SKM-1 treated with dmso at 0.1 percent for 144 hours (cell line): ENCODE results near the gene STMN3.
"Not testable (repeated sequence)": the region's sequence is repeated elsewhere in the genome, so short reads cannot be mapped to it uniquely, and the experiment has no call there.

Experiments
- DNase-seq: peaks from one replicate; lab custom pipeline; 2025; ENCODE audit not compliant: unreplicated experiment; lab: John Stamatoyannopoulos, UW

Gene STMN3

DNA sequence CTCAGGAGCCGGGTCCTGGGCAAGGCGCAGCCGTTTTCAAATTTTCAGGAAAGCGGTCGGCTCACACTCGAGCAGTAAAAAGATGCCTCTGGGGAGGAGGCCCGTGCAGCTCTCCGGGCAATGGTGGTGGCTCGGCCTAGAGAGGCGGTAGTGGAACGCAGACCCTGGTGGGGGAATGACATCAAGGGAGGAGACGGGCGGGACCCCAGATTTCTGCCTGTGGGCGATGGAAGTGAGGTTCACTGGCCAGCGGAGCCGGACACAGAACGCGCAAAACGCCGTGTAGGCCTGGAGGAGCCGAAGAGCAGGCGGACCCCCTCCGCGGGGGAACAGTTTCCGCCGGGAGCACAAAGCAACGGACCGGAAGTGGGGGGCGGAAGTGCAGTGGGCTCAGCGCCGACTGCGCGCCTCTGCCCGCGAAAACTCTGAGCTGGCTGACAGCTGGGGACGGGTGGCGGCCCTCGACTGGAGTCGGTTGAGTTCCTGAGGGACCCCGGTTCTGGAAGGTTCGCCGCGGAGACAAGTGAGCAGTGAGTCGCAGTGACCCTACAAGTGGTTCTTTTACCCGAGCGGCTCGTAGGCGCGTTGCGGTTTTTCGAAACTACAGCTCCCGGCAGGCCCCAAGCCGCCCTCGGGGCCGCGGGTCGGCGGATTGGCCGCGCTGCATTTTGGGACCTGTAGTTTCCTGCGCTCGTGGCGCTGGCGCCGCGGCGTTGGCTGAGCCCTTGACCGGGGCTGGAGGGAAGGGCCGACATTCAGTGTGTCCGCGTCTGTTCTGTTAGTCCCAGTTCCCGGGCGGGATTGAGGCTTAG lies 4.9 kb upstream of the STMN3 start, which contains the start of gene RTEL1:
TSS of gene RTEL1 (plus strand) at position 376 of the 812 bp plus-strand sequence. CDS start 1,091 bp downstream, outside the sequence.
- DNase-seq: peak; percentile 86

DNA sequence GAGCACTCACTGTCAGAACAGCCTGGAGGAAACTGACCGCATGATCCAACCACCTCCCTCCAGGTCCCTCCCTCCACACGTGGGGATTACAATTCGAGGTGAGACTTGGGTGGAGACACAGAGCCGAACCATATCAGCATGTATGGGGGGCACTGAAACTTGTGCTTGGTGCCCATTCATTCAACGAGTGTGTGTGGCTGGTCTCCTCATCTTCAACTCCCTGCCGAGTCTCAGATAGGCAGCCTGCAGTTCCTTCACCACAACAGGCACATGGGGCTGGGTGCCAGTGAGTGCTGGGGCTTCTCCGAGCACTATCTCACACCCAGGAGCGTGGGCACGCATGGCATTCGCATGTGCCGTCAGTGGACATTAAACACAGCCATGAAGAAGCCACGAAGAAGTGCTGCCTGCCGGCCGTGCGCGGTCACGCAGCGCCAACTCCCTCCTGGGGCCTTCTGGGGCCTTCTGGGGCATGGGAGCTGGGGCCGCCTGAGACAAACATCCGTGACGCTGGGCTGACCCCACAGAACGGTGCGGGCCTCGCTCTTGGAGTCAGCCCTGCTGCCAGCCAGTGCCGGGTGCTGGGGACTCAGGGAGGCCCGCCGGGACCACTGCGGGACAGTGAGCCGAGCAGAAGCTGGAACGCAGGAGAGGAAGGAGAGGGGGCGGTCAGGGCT lies 4.2 kb upstream of the STMN3 start:
- DNase-seq: no peak

DNA sequence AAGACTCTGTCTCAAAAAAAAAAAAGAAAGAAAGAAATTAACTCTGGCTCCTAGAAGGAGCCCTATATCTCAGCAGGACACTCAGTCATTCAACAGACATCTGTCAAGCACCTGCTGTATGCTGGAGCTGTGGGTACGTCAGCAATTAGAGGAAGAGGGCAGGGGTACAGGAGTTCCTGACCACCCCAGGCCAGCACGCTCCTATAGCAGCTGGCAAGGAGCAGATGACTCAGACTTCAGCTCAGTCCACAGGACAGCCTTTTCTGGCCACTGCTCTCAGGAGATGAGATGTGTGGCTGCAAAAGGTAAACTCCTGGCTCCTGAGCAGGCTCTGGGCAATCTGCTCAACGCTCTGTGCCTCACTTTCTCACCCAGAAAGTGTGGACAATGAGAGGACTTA lies 3.2 kb upstream of the STMN3 start:
- no peak for DNase-seq

DNA sequence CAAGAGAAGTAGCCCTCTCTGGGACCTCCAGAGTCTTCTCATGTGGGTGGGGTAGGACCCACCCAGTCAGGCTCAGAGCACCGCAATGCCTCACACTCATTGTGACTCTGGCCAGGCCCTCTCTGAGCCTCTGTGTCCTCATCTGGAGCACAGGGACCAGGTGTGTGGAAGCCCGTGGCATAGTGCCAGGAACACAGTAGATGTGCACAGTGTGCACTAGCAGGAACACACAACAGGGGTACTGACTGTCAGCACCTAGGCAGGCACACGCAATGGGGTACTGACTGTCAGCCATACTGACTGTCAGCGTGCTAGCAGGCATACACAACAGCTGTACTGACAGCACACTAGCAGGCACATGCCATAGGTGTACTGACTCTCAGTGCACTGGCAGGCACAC lies 2.0 kb upstream of the STMN3 start:
- DNase-seq: no peak

DNA sequence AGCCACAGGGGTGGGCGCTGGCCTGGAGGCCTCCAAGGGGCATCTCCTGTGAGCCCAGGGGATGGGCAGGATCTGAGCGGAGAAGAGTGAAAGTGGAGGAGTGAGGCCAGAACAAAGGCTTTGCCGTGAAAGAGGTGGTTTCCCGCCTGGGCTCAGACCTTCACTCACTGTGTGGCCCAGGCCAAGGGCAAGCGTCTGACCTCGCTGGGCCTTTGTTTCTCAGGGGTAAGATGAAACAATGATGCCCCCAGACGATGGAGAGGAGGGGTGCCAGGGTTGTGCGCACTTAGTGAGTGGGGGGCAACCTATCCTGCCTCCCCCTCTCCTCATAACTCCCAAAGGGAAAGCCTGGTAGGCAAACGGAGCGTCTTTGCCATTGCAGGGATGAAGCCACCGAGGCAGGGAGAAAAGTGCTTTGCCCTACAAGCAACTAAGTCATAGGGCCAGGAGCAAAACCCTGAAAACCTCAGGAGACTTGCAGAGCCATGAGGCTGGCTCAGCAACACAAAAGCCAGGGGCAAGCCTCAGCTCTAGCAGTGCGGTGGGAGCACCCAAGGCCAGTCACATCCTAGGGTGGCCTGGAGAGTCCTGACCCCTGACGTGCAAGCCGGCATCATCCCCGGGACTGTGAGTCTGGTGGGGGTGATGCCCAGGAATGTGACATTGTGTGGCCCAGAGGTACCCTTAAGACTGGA lies 897 bp upstream of the STMN3 start:
- DNase-seq: no peak

DNA sequence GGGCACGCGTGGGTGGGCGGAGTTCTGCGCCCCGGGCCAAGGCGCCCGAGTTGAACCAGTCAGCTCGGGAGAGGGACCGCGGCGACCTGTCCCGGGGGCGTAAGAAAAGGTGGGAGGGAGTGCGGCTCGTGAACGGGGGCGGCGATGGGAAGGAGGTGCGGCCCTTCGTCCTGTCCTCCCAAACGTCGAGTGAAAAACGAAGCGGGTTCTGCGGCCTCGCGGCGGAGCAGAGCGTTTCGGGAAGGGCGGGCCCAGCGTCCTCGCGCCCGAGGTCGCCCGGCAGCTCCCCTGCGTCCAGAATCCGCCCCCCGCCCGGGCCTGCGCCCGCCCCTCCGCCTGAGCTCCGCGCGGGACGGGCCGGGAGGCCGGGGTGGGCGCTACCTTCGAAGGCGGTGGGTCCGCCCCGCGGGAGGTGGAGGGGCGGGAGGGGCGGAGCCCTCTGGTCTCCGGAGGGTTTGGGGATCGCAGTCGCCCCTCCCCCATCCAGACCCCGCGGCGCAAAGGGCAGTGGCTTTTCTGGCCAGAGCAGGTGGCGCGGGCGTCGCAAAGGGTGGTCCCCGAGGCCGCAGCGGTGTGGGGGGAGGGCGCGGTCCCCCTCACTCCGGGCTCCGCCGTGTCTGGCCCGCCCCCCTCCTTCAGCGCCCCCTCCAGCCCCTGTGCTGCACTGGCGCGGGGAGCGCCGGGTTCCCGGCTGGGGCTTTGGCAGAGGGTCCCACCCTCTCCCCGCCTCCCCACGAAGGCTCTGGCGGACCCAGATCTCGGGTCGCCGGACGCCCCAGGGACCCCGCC lies 838 bp downstream of the STMN3 start:
- no peak for DNase-seq

DNA sequence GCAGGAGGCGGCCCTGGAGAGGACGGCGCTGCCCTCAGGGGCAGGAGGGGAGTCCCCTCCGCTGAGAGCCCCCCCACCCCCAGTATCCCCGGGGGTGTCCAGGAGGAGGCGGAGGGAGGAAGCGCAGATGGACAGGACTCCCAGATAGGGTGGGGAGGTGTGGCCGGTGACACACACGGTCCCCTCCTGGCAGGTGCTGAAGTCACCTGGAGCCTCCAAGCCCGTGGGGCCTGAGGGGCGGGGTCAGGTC lies 1.4 kb downstream of the STMN3 start:
- DNase-seq: no peak

DNA sequence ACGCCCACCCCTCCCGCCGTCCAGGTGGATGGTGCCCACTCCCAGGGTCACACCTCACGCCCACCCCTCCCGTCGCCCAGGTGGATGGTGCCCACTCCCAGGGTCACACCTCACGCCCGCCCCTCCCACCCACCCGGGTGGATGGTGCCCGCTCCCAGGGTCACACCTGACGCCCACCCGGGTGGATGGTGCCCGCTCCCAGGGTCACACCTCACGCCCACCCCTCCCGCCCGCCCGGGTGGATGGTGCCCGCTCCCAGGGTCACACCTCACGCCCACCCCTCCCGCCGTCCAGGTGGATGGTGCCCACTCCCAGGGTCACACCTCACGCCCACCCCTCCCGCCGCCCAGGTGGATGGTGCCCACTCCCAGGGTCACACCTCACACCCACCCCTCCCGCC lies 2.7 kb downstream of the STMN3 start:
- DNase-seq: not testable (repeated sequence)

DNA sequence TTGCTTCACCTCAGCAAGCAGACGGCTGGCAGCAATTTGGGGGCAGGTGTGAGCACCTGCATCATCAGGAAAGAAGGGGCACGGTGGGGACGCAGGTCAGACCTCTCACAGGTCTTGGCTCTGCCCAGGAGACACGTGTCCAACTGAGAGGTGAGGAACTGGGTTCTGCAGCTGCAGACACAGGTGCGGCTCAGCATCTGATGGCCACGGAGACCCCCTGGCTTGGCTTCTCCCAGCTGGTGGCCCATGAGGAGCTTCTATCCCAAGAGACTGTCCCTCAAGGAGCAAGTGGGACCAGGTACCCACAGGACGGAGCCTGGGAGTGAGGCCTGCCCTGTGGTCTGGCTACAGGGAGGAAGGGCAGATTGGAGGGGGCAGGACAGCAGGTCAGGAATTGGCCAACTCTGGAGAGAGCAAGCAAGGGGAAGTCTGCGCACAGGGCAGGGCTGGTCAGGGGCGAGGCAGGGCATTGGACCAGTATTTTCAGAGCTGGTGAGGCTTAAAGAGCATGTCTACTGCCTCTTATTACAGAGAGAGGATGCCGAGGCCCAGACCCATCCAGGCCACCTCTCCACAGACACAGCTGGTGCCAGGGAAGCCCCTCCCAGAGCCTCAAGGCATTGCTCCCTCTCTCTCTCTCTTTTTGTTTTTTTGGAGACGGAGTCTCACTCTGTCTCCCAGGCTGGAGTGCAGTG lies 4.2 kb downstream of the STMN3 start:
- DNase-seq: no peak

DNA sequence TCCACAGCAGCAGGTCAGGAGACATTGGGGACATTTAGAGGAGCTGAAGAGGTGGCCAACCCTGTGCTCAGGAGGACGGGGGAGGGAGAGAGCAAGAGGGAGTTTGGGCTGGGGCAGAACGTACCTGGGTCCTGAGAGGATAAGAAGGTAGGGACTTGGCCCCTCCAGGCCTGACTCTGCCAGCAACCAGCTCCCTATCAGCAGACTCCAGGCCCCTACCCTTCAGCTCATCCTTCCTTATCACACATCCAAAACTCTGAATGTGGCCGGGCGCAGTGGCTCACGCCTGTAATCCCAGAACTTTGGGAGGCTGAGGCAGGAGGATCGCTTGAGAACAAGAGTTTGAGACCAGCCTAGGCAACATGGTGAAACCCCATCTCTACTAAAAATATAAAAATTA lies 5.0 kb downstream of the STMN3 start:
- no peak for DNase-seq

DNA sequence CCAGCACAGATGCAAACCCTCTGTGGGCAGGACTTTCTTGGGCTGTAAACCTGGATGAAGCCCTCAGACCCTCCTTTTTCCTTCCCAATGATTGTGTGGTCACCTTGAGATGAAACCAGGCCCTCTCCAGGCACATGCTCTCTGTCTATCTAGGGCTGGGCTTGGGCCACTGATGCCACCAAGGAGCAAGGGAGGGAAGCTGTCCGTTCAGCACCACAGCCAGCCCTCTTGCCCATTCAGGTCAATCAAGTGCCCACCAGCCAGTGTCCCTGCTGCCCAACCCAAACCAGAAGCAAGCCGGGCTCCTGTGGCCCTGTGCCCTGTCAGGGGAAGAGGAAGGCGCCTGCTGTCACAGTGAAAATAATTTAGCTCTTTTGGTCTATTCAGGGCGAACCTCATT lies 8.0 kb downstream of the STMN3 start:
- DNase-seq: no peak

DNA sequence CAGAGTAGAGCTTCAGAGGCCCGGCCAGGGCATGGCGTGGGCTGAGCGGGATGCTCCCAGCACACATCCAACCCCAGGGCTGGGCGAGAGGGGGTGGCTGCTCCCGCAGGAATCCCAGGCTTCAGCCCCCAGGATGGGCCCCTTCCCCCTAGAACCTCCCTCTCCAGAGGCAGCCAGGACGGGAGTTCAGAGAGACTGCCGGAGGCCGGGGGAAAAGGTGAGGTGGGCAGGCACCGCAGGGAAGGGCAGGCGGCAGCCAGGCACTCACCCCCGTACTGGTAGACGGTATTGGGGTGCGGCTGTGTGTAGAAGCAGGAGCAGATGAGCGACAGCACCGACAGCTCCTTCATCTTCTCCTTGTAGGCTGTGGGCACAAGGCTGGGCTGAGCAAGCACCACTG lies 9.3 kb downstream of the STMN3 start:
- no peak for DNase-seq

DNA sequence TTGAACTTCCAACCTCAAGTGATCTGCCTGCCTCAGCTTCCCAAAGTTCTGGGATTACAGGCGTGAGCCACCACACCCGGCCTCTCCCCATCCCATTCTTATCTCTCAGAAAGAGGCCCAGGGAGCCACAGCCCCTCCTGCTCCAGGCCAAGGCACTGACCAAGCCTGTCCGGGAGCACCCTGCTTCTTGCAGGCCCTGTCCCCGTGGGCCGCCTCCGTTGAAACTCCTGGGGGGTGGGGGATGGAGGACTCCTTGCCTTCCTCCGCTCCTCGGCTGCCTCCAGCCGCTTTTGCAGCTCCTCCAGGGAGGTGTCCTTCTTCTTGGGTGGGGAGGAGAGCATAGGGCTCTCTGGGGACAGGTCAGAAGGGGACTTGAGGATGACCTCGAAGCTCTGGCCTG lies 9.7 kb downstream of the STMN3 start:
- DNase-seq: no peak

DNA sequence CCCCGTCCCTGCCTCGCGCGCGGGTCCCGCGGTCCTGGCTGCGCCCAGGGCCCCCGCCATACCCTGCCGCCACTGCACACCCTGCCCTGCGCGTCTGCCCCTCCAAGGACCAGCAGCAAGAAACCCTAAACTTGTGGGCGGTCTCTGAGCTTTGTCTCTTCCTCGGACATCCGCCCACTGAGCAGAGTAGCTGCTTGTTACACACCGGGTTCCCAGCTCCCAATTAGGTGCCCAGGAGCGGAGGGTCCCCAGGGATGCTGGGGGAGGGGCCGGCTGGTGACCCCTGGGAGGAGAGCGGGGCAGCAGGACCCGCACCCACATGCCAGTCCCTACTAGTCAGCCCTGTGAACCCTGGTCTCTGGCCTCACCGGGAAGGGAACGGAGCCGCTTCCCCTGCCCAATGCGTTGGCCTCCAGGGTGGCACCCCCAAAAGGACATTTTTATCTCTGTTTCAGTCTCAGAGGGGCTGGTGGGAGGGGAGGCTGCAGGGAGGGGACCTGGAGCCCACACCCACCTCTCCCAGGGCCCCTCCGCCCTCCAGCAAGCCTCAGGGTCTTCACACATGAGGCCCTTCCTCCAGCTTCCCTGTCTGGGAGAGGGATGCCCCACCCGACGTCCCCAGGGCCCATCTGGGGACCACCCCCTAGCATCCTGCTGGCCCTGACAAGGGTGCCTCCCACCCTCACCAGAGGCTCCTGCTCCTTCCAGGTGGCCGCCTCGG lies 10.5 kb downstream of the STMN3 start:
- DNase-seq: no peak

DNA sequence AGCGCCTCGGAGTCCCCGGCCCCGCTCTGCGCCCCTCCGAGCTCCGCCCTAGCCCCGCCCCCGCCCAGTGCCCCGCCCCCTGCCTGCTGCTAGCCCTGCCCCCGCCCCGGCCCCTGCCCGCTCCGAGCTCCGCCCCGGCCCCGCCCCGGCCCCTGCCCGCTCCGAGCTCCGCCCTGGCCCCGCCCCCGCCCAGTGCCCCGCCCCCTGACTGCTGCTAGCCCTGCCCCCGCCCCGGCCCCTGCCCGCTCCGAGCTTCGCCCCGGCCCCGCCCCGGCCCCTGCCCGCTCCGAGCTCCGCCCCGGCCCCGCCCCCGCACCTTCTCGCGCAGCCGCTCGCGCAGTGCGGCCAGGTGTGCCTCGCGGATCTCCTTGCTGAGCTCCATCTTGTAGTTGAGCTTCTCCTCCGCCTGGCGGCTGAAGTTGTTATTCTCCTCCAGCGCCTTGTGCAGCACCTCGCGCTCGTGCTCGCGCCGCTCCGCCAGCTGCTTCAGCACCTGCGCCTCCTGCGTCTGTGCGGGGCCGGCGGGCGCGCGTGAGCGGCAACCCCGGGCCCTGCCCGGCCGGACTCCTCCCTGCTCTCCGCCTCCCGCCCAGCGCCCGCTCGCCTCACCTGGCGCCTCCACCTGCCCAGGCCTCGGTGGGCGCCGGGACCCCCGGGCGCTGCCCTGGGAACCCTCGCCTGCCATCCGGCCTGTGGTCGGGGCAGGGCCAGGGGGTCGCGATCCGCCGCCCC lies 11.3 kb downstream of the STMN3 start:
- peak; percentile 61 for DNase-seq

DNA sequence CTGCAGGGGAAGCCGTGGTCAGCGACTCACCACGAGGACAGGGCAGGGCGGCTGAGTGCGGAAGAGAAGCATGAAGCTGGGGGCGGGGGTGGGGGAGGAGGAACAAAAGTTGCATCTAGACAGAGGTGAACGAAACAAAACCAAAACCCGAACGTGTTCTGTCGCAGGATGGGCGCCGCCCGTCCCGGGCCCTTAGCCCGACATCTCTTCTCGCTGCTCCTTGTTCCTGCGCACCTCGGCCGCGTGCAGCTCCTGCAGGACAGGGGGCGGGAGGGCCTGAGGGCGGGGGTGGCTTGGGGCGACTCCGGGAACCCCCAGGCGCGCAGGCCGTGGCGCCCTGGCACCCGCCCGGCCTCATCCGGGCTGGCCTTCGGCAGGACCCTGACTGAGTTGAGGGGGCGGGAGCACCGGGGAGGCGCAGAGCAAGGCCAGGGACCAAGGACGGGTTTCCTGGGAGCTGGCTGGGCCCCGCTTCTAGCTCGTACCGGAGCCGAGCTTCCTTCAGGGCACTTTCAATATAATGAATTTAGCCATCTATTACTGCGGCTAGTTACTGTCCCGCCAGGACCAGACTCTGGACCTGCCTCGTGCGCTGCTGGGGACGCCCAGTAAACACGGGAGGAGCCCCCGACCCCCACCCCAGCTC lies 12.0 kb downstream of the STMN3 start:
- DNase-seq: peak; percentile 28

DNA sequence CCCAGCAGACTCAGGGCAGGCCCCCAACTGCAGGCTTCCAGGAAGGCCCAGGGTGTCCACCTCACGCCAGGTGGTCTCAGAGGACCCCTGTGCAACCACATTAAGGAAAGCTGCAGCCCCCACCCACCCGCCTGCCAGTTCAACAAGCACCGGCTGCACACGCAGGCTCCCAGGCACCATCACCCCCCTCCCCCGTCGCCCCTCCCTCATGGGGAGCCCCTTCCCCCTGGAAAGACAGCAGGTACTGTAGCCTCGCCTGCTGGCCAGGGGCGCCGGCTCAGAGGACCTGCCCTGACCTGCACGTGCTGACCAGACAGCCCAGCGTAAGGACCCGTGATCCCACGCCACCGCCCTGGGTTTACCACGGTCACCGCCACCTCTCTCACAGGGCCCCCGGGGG lies 12.5 kb downstream of the STMN3 start:
- not testable (repeated sequence) for DNase-seq

DNA sequence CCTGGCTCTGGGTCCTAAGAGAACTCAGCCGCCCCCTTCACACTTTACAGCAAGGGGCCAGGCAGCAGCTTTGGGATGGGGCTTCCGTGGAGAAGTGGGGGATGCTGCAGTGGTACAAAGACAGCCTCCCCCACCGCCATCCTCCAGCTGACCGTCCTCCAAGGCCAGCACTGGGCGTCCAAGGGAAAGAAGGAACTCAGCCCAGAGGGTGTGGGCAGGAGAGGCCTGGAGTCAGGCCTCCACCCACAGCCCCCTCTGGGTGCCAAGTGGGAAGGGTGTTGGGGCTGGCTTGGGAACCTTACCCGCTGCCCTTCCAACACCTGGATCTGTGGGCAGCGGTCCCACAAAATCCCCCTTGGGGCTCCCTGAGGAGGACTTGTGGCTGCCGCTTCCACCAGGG lies 13.1 kb downstream of the STMN3 start:
- no peak for DNase-seq
